Esophagus muscularis mucosa (tissue), 4 donors: ENCODE data around the gene MED25.

ENCODE experiments used
- EP300 ChIP-seq: sonication (generic); formaldehyde crosslinking; IDR thresholded peaks from one replicate; pipeline ENCODE4 v1.6.1; 2017; ENCODE audit warnings: antibody characterized with exemption
- POLR2A ChIP-seq: fragments of 450-650 bp; IDR thresholded peaks from one replicate; pipeline ENCODE4 v1.6.1; 2017; ENCODE audit warnings: antibody characterized with exemption, moderate library complexity, mild to moderate bottlenecking, low read depth
- TF ChIP-seq, protein P1 (sequence below), 3 experiments: fragments of 200-600 bp in 2 of 3; fragments of 450-650 bp in 1 of 3; sonication (generic) in 2 of 3; IDR thresholded peaks; one replicate each; pipeline ENCODE4 v1.5.1; 2017 to 2019; ENCODE audit warnings: antibody characterized with exemption in 3 of 3, mild to moderate bottlenecking in 2 of 3, moderate library complexity in 1 of 3

DNA sequence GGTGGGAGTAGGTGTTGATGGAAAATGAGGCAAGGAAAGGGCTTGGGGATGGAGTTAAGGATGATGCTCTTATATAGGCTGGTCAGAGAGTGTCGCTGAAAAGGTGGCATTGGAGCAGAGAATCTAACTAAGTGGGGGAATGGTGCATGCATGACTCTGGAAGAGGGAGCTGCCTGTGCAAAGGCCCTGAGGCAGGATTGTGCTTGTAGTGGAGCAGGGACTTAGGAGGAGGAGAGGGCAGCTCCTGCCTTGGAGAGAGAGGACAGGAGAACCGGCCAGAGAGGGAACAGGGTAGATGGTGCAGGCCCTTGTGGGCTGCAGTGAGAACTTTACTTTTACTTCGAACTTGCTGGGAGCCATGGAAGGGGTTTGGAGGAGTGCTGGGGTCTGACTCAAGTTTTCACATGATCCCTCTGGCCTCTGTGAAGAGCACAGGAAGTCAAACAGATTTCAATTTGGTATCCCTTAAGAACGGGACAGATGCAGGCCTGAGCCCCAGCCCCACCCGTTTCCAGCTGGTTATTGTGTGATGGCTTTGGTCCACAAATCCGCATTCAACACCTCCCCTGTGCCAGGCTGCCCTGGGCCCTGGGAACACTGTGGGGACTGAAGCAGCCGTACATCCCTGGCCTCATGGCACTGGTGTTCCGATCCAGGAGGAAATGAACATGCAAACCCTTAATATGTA lies 44.3 kb upstream of the MED25 start:
- no peak for TF ChIP-seq POLR2A
- no peak for TF ChIP-seq EP300
- TF ChIP-seq, protein P1, sequence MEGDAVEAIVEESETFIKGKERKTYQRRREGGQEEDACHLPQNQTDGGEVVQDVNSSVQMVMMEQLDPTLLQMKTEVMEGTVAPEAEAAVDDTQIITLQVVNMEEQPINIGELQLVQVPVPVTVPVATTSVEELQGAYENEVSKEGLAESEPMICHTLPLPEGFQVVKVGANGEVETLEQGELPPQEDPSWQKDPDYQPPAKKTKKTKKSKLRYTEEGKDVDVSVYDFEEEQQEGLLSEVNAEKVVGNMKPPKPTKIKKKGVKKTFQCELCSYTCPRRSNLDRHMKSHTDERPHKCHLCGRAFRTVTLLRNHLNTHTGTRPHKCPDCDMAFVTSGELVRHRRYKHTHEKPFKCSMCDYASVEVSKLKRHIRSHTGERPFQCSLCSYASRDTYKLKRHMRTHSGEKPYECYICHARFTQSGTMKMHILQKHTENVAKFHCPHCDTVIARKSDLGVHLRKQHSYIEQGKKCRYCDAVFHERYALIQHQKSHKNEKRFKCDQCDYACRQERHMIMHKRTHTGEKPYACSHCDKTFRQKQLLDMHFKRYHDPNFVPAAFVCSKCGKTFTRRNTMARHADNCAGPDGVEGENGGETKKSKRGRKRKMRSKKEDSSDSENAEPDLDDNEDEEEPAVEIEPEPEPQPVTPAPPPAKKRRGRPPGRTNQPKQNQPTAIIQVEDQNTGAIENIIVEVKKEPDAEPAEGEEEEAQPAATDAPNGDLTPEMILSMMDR (IDR thresholded peaks at IDR 0.05) = no peak
